NCI-H2081 treated with DMSO at 0.1 percent for 48 hours (cell line): ENCODE data around the gene ABCF2.

ENCODE experiments used
- DNase-seq: peaks from one replicate; lab custom pipeline; 2025; lab: John Stamatoyannopoulos, UW

The ABCF2 gene

GRCh38 chr7:151194188-151194587, 32.8 kb downstream of the ABCF2 start:
- no peak for DNase-seq

GRCh38 chr7:151193203-151193978, 33.6 kb downstream of the ABCF2 start:
- no peak for DNase-seq

- DNase-seq: no peak
Measured at GRCh38 chr7:151192002-151192539, 34.9 kb downstream of the ABCF2 start.

- DNase-seq: no peak
Measured at GRCh38 chr7:151191544-151191943, 35.5 kb downstream of the ABCF2 start.

- no peak for DNase-seq
Measured at GRCh38 chr7:151189038-151189437, 38.0 kb downstream of the ABCF2 start.

GRCh38 chr7:151188252-151188542, 38.8 kb downstream of the ABCF2 start:
- no peak for DNase-seq

- DNase-seq: no peak
Measured at GRCh38 chr7:151187409-151188251, 39.4 kb downstream of the ABCF2 start.

- no peak for DNase-seq
Measured at GRCh38 chr7:151186640-151187408, 40.2 kb downstream of the ABCF2 start, which contains the start of gene ASB10. Gene ASB10, minus strand, starts transcription at chr7:151187250. Its CDS starts 120 bp downstream, at chr7:151187130.

GRCh38 chr7:151185762-151186639, 41.0 kb downstream of the ABCF2 start:
- DNase-seq: no peak

- no peak for DNase-seq
Measured at GRCh38 chr7:151181011-151181431, 46.0 kb downstream of the ABCF2 start.

GRCh38 chr7:151179946-151180345, 47.1 kb downstream of the ABCF2 start:
- DNase-seq: no peak

- DNase-seq: no peak
Measured at GRCh38 chr7:151179287-151179860, 47.6 kb downstream of the ABCF2 start.

GRCh38 chr7:151178831-151179230, 48.2 kb downstream of the ABCF2 start:
- no peak for DNase-seq

GRCh38 chr7:151178236-151178635, 48.8 kb downstream of the ABCF2 start:
- DNase-seq: no peak

GRCh38 chr7:151177310-151177709, 49.7 kb downstream of the ABCF2 start:
- no peak for DNase-seq

- DNase-seq: no peak
Measured at GRCh38 chr7:151176401-151176800, 50.6 kb downstream of the ABCF2 start.

- DNase-seq: no peak
Measured at GRCh38 chr7:151175793-151176311, 51.2 kb downstream of the ABCF2 start.

- DNase-seq: no peak
Measured at GRCh38 chr7:151175047-151175792, 51.8 kb downstream of the ABCF2 start.

- DNase-seq: no peak
Measured at GRCh38 chr7:151174246-151175046, 52.6 kb downstream of the ABCF2 start.
